Vagina (tissue), 2 donors: Measurements from ENCODE around the gene OR4B1.

Source experiments
- CTCF ChIP-seq, 3 experiments: fragments of 450-650 bp in 2 of 3; fragments of 200-600 bp in 1 of 3; sonication (generic) in 1 of 3; IDR thresholded peaks; one replicate each; pipeline ENCODE4 v1.5.1; 2017 to 2019; ENCODE audit warnings: antibody characterized with exemption in 3 of 3, mild to moderate bottlenecking in 2 of 3, moderate library complexity in 2 of 3
- POLR2AphosphoS5 ChIP-seq, 2 donors: sonication (generic); formaldehyde crosslinking; IDR thresholded peaks; one replicate each; pipeline ENCODE4 v1.9.0; 2017; ENCODE audit warnings: antibody characterized with exemption in 2 of 2, mild to moderate bottlenecking in 2 of 2, low read depth in 1 of 2; ENCODE audit not compliant: insufficient read depth in 1 of 2

GRCh38 chr11:48177661-48178060 is 38.9 kb upstream of the OR4B1 start:
- TF ChIP-seq CTCF (IDR thresholded peaks at IDR 0.05) = no peak
- TF ChIP-seq POLR2AphosphoS5 (IDR thresholded peaks at IDR 0.05; ENCODE audit: insufficient read depth in 1 of 2, low read depth in 1 of 2) = no peak
